Activated naive CD4-positive, alpha-beta T cell treated with anti-CD3 and anti-CD28 coated beads, Interleukin-2, amount 50 U/mL, for 72 hours (primary cell): ENCODE measurements around the gene ARHGEF11. TPM values are rescaled to one million over a fixed set of nuclear protein-coding genes. Genes with fewer than 3 reads are reported as not detected.
"Not testable (repeated sequence)": the region's sequence is repeated elsewhere in the genome, so short reads cannot be mapped to it uniquely, and the experiment has no call there.

Experiments
- ATAC-seq, 2 donors: fragments of 150-1000 bp; cut with Tn5 transposase; 2 replicates each; pipeline ENCODE4 v1.10.0; 2021; ENCODE audit warnings: mild to moderate bottlenecking in 2 of 2, moderate library complexity in 2 of 2
- DNase-seq, 2 donors: peaks; one replicate each; pipeline ENCODE4 v3.0.0; 2021 to 2022; ENCODE audit warnings: low spot score in 2 of 2
- H3K27ac Mint-ChIP-seq, 2 donors: one replicate each; pipeline ENCODE4 v1.8.0; 2022; ENCODE audit warnings: mild to moderate bottlenecking in 2 of 2, mixed read lengths in 2 of 2
- H3K36me3 Mint-ChIP-seq, 2 donors: one replicate each; pipeline ENCODE4 v1.8.0; 2022; ENCODE audit warnings: mixed read lengths in 2 of 2
- H3K9me3 Mint-ChIP-seq, 2 donors: one replicate each; pipeline ENCODE4 v1.8.0; 2022; ENCODE audit warnings: mixed read lengths in 2 of 2
- total RNA-seq, 2 donors: library from RNA; stranded (reverse); gene quantifications; one replicate each; pipeline ENCODE4 v1.2.3, GENCODE V29; 2022

The ARHGEF11 gene
- total RNA-seq, 2 donors from 2014 or later: 3.5 to 5.8 TPM

GRCh38 chr1:157073944-157074685 lies 28.6 kb upstream of the ARHGEF11 start:
- no peak for ATAC-seq
- Mint-ChIP-seq H3K27ac (no peak overlapping the region), H3K9me3 (no peaks in the 10 kb centered on the region), H3K36me3 (no peaks in the 10 kb centered on the region)
- peak in 1 of 2 donors; percentile 48 for DNase-seq

GRCh38 chr1:157069601-157070000 lies 24.1 kb upstream of the ARHGEF11 start:
- no peak overlapping the region for H3K27ac Mint-ChIP-seq
- no peaks in the 10 kb centered on the region for H3K9me3 Mint-ChIP-seq
- H3K36me3 Mint-ChIP-seq: no peaks in the 10 kb centered on the region
- ATAC-seq (no peak), DNase-seq (no peak)

GRCh38 chr1:157059241-157059640 lies 13.7 kb upstream of the ARHGEF11 start:
- not testable (repeated sequence) for H3K27ac Mint-ChIP-seq, ATAC-seq, H3K36me3 Mint-ChIP-seq, DNase-seq, H3K9me3 Mint-ChIP-seq

DNA sequence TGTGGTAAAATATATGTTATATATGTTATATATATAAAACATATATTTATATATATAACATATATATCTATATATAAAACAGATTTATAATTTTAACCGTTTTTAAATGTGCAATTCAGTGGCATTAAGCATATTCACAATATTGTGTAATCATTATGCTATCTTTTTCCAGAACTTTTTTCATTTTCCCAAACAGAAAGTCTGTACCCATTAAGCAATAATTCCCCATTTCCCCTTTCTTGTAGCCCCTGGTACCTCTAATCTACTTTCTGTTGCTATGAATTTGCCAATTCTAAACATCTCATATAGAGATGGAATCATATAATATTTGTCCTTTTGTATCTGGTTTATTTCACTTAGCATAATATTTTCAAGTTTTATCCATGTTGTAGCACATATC lies 10.7 kb upstream of the ARHGEF11 start:
- H3K9me3 Mint-ChIP-seq: peaks cover 4 to 6% of the 10 kb centered on the region in 2 donors
- no peak overlapping the region for H3K27ac Mint-ChIP-seq
- no peak for DNase-seq
- no peak for ATAC-seq
- peaks cover 5 to 6% of the 10 kb centered on the region in 2 donors for H3K36me3 Mint-ChIP-seq

DNA sequence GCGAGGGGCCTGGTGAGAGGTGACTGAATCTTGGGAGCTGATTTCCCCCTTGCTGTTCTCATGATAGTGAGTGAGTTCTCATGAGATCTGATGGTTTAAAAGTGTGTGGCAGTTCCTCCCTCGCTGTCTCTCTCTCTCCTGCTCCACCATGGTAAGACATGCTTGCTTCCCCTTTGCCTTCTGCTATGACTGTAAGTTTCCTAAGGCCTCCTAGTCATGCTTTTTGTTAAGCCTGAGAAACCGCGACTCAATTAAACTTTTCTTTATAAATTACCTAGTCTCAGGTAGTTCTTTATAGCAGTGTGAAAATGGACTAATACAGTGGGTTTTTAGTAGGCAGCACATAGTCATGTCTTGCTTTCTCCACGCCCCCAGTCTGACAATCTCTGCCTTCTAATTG lies 10.2 kb upstream of the ARHGEF11 start:
- H3K36me3 Mint-ChIP-seq, DNase-seq, H3K27ac Mint-ChIP-seq, H3K9me3 Mint-ChIP-seq: not testable (repeated sequence)
- ATAC-seq: peak in 1 of 2 donors; percentile 51

- Mint-ChIP-seq H3K9me3 (no peaks in the 10 kb centered on the region), H3K36me3 (peaks cover 0 to 6% of the 10 kb centered on the region in 2 donors), H3K27ac (no peak overlapping the region)
- no peak for ATAC-seq
- DNase-seq: no peak
Measured at GRCh38 chr1:157050836-157051235, 5.3 kb upstream of the ARHGEF11 start.

- Mint-ChIP-seq H3K27ac (no peak overlapping the region), H3K36me3 (peaks cover 0 to 6% of the 10 kb centered on the region in 2 donors), H3K9me3 (no peaks in the 10 kb centered on the region)
- no peak for DNase-seq
- peak in 1 of 2 donors; percentile 13 for ATAC-seq
Measured at GRCh38 chr1:157047062-157047410, 1.5 kb upstream of the ARHGEF11 start.

DNA sequence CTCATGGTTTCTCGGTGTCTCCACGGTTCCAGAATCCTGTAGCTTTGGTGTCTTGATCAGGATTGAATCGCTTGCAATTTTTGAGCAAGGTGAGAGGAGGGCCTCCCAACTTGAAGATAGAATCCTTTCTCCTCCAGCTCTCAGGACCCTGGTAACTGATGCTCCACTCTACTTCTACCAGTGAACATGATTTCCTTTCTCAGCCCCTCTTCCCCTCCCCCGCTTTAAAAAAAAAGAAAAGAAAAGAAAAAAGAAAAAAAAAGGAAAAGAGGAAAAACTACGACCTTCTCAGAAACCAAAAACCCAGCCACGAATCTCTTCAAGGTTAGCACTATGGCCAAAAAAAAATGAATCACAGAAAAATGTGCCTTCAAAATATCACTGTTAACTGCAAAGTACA lies 1.2 kb downstream of the ARHGEF11 start:
- Mint-ChIP-seq H3K9me3 (no peaks in the 10 kb centered on the region), H3K36me3 (peaks cover 0 to 6% of the 10 kb centered on the region in 2 donors), H3K27ac (no peak overlapping the region)
- DNase-seq (no peak), ATAC-seq (no peak)

GRCh38 chr1:157043685-157044084 lies 1.9 kb downstream of the ARHGEF11 start:
- H3K36me3 Mint-ChIP-seq: peaks cover 0 to 6% of the 10 kb centered on the region in 2 donors
- no peak overlapping the region for H3K27ac Mint-ChIP-seq
- no peak for DNase-seq
- H3K9me3 Mint-ChIP-seq: no peaks in the 10 kb centered on the region
- ATAC-seq: no peak

DNA sequence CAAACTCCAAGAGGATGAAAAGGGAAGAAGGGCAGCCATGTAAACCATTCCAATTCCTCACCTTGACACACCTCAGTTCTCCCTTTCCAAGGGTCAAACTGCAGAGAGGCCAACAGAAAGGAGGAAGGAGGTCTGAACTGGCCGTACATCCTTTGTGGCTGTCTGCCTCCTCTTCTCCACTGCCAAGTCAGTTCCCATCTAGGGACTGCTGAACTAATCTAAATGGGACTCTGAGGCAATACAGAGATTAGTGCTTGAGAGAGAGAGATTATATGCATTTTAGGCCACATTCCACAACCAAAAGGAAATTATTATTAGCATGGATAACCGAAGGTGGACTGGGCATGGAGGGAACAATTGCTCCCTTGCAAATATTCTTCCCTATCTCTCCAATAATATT lies 2.7 kb downstream of the ARHGEF11 start:
- peaks cover 0 to 6% of the 10 kb centered on the region in 2 donors for H3K36me3 Mint-ChIP-seq
- no peak for ATAC-seq
- H3K27ac Mint-ChIP-seq: no peak overlapping the region
- no peaks in the 10 kb centered on the region for H3K9me3 Mint-ChIP-seq
- no peak for DNase-seq

GRCh38 chr1:157040802-157041201 lies 4.7 kb downstream of the ARHGEF11 start:
- Mint-ChIP-seq H3K27ac (no peak overlapping the region), H3K9me3 (no peaks in the 10 kb centered on the region), H3K36me3 (no peaks in the 10 kb centered on the region)
- ATAC-seq (no peak), DNase-seq (no peak)

DNA sequence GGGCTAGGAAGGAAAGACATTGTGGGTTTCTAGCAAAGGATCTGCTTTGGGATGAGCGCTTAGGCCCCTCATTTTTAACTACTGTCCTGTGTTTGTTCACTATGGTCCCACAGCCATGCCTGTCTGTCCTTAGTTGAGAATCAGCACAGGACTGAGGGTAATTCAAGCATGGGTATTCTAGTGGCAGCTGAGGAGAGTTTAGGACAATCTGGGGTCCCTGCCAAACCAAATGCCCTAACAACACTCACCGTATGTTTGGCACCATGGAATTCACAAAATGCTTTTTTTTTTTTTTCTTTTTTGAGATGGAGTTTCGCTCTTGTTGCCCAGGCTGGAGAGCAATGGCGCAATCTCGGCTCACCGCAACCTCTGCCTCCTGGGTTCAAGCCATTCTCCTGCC lies 10.4 kb downstream of the ARHGEF11 start:
- ATAC-seq: no peak
- Mint-ChIP-seq H3K27ac (no peak overlapping the region), H3K36me3 (no peaks in the 10 kb centered on the region), H3K9me3 (no peaks in the 10 kb centered on the region)
- DNase-seq: no peak

DNA sequence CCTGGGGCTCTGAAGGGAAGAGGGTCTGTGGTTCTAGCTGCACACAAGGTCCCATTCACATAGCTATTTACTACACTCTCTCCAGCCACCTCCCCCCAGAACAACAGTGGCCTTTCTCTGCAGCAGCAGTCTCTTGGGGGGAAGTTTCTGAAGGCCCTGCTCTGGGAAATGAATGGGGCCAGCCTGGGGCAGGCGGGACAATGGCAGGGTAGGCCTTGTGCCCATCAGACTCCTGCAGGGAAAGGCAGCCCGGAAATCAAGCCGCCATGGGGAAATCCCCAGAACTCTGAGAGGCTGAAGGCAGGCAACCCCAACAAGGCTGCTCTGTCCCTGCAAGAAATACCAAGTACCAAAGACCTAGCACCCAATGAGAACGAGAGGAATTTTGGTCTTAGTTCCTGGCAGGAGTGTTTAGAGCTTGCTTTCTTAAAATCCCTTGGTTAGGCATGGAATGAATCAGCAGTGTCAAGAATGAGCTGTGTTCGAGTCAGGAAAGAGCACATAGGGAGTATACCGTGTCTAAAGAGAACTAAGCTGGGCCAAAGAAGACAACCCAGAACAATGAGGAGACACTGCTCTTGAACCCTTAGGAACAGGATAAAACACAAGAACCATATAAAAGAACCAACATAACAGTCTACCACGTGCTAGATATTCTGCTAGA lies 11.3 kb downstream of the ARHGEF11 start:
- Mint-ChIP-seq H3K27ac (no peak overlapping the region), H3K9me3 (no peaks in the 10 kb centered on the region), H3K36me3 (no peaks in the 10 kb centered on the region)
- no peak for ATAC-seq
- no peak for DNase-seq

GRCh38 chr1:157033357-157033876 lies 12.1 kb downstream of the ARHGEF11 start:
- DNase-seq: no peak
- ATAC-seq: no peak
- no peaks in the 10 kb centered on the region for H3K36me3 Mint-ChIP-seq
- no peaks in the 10 kb centered on the region for H3K9me3 Mint-ChIP-seq
- no peak overlapping the region for H3K27ac Mint-ChIP-seq

DNA sequence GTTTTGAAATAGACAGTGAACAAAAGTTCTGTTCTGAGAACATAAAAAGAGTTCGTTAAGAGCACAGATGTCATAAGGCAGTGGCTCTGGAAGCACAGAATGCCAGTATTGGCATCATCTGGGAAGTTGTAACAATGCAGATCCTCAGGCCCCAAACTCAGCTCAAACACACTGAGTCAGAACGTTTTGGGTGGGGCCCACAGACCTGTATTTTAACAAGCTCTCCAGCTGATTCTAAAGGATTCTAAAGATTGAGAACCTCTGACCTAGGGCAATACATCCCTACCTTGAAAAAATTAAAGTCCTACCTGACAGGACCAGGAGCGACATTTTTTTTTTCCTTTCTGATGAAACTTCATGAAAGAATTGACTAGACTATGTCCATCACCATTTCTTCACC lies 13.2 kb downstream of the ARHGEF11 start:
- Mint-ChIP-seq H3K36me3 (no peaks in the 10 kb centered on the region), H3K9me3 (no peaks in the 10 kb centered on the region), H3K27ac (no peak overlapping the region)
- no peak for ATAC-seq
- DNase-seq: no peak

DNA sequence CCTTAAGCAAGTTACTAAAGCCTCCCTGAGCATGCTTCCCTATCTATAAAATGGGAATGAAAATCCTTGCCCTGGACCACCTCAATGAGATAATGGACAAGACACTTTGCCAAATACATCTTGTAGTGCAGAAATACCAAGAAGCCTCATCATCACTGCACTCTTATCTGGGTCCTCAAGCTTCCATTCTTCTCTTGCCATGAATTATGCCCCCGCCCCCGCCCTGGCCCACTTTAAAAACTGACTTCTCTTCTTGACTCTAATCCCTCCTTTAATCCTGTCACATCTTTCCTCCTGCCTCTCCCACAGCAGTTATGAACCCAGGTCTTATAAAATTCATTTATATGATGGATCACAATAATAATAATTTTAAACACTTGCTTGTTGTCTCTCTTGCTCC lies 14.8 kb downstream of the ARHGEF11 start:
- Mint-ChIP-seq H3K27ac (no peak overlapping the region), H3K9me3 (no peaks in the 10 kb centered on the region), H3K36me3 (no peaks in the 10 kb centered on the region)
- no peak for ATAC-seq
- DNase-seq: no peak

- Mint-ChIP-seq H3K9me3 (no peaks in the 10 kb centered on the region), H3K27ac (no peak overlapping the region), H3K36me3 (no peaks in the 10 kb centered on the region)
- no peak for ATAC-seq
- DNase-seq: no peak
Measured at GRCh38 chr1:157028674-157029073, 16.9 kb downstream of the ARHGEF11 start.

DNA sequence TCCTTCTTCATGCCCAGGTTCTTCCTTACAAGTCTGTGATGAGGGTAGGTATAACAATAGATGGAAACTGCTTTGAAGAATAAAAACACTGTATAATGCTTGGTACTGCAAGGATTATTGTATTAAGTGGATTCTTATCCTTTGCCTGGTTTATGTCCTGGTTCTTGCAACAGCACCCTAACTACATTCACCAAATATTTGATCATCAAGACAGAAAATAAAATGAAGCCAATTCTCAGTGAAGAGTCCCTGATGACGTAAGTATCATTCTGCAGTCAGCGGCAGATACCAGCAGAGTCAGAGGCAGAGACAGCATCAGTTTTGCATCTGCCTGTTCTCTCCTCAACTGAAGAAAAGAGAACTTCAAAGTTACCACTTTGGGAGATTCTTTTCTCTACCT lies 19.7 kb downstream of the ARHGEF11 start:
- ATAC-seq: no peak
- H3K36me3 Mint-ChIP-seq: peaks cover 6 to 11% of the 10 kb centered on the region in 2 donors
- H3K27ac Mint-ChIP-seq: no peak overlapping the region

More for the DNA sequence above, 19.7 kb downstream of the ARHGEF11 start:
- DNase-seq: no peak
- peaks cover 4 to 5% of the 10 kb centered on the region in 2 donors for H3K9me3 Mint-ChIP-seq
